Astrocyte (in vitro differentiated cells and primary cell): Measurements from ENCODE around the gene TRERF1. TPM values are rescaled to one million over a fixed set of nuclear protein-coding genes. Genes with fewer than 3 reads are reported as not detected.

Source experiments
- DNase-seq: peaks from one replicate; pipeline ENCODE4 v3.0.0-alpha.2; 2010; ENCODE audit warnings: low read depth
- FAIRE-seq: peaks from 2 replicates; lab custom pipeline; 2011; peaks lifted over from hg19 to GRCh38; lab: Jason Lieb, UNC
- H2AFZ ChIP-seq: 2 replicates; pipeline ENCODE4 v1.6.0; 2012; ENCODE audit warnings: low read depth, low read length, inconsistent platforms
- H3K27ac ChIP-seq: 2 replicates; pipeline ENCODE4 v1.5.1; 2011; ENCODE audit warnings: low read depth, low read length, inconsistent platforms
- H3K27me3 ChIP-seq: 2 replicates; pipeline ENCODE4 v1.6.0; 2011; ENCODE audit warnings: low read length, inconsistent platforms; ENCODE audit not compliant: insufficient read depth
- H3K36me3 ChIP-seq: 2 replicates; pipeline ENCODE4 v1.5.1; 2011; ENCODE audit warnings: low read length, inconsistent platforms; ENCODE audit not compliant: insufficient read depth
- H3K4me1 ChIP-seq: 2 replicates; pipeline ENCODE4 v1.5.1; 2011; ENCODE audit warnings: low read length, inconsistent platforms; ENCODE audit not compliant: insufficient read depth
- H3K4me2 ChIP-seq: 2 replicates; pipeline ENCODE4 v1.6.0; 2012; ENCODE audit warnings: low read length, inconsistent platforms
- H3K4me3 ChIP-seq: 2 replicates; pipeline ENCODE4 v1.5.1; 2011; ENCODE audit warnings: low read depth, mild to moderate bottlenecking, low read length, inconsistent platforms; ENCODE audit not compliant: insufficient read depth
- H3K79me2 ChIP-seq: 2 replicates; pipeline ENCODE4 v1.6.0; 2012; ENCODE audit warnings: mild to moderate bottlenecking, low read length, inconsistent platforms; ENCODE audit not compliant: insufficient read depth
- H3K9ac ChIP-seq: 2 replicates; pipeline ENCODE4 v1.6.0; 2012; ENCODE audit warnings: mild to moderate bottlenecking, low read length, inconsistent platforms
- H3K9me3 ChIP-seq: 2 replicates; pipeline ENCODE4 v1.5.1; 2012; ENCODE audit warnings: low read depth, mild to moderate bottlenecking, low read length, inconsistent platforms; ENCODE audit not compliant: insufficient read depth
- H4K20me1 ChIP-seq: 2 replicates; pipeline ENCODE4 v1.6.0; 2012; ENCODE audit warnings: low read length, inconsistent platforms; ENCODE audit not compliant: insufficient read depth
- H3K27ac Mint-ChIP-seq: one replicate; pipeline ENCODE4 v1.8.0; 2021; ENCODE audit warnings: mild to moderate bottlenecking, mixed read lengths; ENCODE audit not compliant: unreplicated experiment
- H3K27me3 Mint-ChIP-seq: one replicate; pipeline ENCODE4 v1.8.0; 2021; ENCODE audit warnings: low read depth, mixed read lengths; ENCODE audit not compliant: unreplicated experiment
- H3K36me3 Mint-ChIP-seq: one replicate; pipeline ENCODE4 v1.8.0; 2021; ENCODE audit warnings: low read depth, mixed read lengths; ENCODE audit not compliant: unreplicated experiment
- H3K4me1 Mint-ChIP-seq: one replicate; pipeline ENCODE4 v1.8.0; 2021; ENCODE audit warnings: low read depth, mixed read lengths; ENCODE audit not compliant: unreplicated experiment
- H3K4me3 Mint-ChIP-seq: one replicate; pipeline ENCODE4 v1.8.0; 2021; ENCODE audit warnings: mild to moderate bottlenecking, moderate library complexity, mixed read lengths; ENCODE audit not compliant: unreplicated experiment
- H3K9me3 Mint-ChIP-seq: one replicate; pipeline ENCODE4 v1.8.0; 2021; ENCODE audit warnings: mild to moderate bottlenecking, mixed read lengths; ENCODE audit not compliant: unreplicated experiment
- EZH2 ChIP-seq: IDR thresholded peaks from 2 replicates; pipeline ENCODE4 v1.6.1; 2012; ENCODE audit warnings: mild to moderate bottlenecking, low read length, inconsistent platforms; ENCODE audit not compliant: insufficient read depth
- total RNA-seq: library from RNA; stranded (reverse); gene quantifications from 2 replicates; pipeline ENCODE4 v1.2.1, GENCODE V29; 2021
- TF ChIP-seq, protein P1 (sequence below): IDR thresholded peaks from 2 replicates; pipeline ENCODE4 v1.5.1; 2011; ENCODE audit warnings: low read depth, mild to moderate bottlenecking, inconsistent platforms, low read length, moderate library complexity; ENCODE audit not compliant: insufficient read depth

TRERF1 gene
- total RNA-seq, 1 donor from 2014 or later: 8.6 TPM

DNA sequence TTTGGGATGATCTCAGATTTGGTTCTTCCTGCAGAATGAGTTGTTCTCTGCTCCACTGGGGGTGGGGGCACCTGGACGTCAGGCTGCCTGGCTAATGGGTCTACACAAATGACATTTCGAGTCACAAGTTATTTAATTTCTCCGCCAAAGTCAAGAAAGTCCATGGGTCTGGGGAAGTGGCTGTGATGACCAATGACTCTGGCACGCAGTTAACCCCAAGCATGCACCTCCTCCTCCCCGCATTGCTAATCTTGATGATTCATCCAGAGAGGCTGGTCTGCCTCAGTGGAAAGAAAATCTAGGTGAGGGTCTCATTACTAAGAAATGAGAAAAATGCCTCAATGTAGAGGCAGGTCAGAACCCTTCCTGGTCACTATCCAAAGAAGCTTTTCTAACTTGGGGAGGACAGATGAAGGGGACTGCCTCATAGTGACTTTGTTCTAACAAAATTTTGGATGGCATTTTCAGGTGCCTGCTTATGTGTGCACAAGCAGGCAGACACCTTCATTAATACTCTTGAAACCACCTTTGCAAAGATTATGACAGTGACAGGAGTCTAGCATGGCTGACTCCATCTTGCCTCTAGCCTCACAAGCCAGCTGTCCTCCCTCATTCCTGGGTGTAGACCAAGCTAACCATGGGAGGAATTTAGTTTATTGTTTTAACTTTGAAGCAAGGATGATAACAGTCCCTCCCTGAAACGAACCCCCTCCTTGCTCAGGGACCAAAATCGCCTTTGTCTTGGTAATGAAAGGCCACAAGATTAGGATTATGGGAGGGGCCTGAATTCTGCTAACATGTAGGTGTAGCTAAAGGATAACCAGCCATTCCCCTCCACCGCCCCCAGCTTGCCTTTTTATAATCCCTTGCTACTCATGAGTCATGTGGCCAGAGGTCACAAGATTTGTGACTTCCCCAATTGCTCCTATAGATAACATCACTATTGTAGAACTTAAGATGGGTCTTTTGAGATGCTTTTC, 135.4 kb downstream of the TRERF1 start:
- Histone ChIP-seq H3K4me3 (no peak overlapping the region), H3K27me3 (no peaks in the 10 kb centered on the region), H3K36me3 (no peaks in the 10 kb centered on the region), H3K27ac (peak overlapping the region; percentile 93), H3K79me2 (peaks cover 4% of the 10 kb centered on the region), H3K4me1 (peaks cover 48% of the 10 kb centered on the region), H2AFZ (peak overlapping the region; percentile 15), H3K9ac (peak overlapping the region; percentile 70), H3K9me3 (no peaks in the 10 kb centered on the region), H3K4me2 (peak overlapping the region; percentile 75), H4K20me1 (no peaks in the 10 kb centered on the region)
- TF ChIP-seq, protein P1, sequence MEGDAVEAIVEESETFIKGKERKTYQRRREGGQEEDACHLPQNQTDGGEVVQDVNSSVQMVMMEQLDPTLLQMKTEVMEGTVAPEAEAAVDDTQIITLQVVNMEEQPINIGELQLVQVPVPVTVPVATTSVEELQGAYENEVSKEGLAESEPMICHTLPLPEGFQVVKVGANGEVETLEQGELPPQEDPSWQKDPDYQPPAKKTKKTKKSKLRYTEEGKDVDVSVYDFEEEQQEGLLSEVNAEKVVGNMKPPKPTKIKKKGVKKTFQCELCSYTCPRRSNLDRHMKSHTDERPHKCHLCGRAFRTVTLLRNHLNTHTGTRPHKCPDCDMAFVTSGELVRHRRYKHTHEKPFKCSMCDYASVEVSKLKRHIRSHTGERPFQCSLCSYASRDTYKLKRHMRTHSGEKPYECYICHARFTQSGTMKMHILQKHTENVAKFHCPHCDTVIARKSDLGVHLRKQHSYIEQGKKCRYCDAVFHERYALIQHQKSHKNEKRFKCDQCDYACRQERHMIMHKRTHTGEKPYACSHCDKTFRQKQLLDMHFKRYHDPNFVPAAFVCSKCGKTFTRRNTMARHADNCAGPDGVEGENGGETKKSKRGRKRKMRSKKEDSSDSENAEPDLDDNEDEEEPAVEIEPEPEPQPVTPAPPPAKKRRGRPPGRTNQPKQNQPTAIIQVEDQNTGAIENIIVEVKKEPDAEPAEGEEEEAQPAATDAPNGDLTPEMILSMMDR: no peak
- no peak for TF ChIP-seq EZH2
- H3K36me3 Mint-ChIP-seq: peaks cover 2% of the 10 kb centered on the region
- H3K4me1 Mint-ChIP-seq: peaks cover 44% of the 10 kb centered on the region
- no peaks in the 10 kb centered on the region for H3K27me3 Mint-ChIP-seq
- peak overlapping the region; percentile 88 for H3K27ac Mint-ChIP-seq
- DNase-seq (peak; percentile 99), FAIRE-seq (peak; percentile 94)
- H3K4me3 Mint-ChIP-seq: peak overlapping the region; percentile 48
- H3K9me3 Mint-ChIP-seq: no peaks in the 10 kb centered on the region

DNA sequence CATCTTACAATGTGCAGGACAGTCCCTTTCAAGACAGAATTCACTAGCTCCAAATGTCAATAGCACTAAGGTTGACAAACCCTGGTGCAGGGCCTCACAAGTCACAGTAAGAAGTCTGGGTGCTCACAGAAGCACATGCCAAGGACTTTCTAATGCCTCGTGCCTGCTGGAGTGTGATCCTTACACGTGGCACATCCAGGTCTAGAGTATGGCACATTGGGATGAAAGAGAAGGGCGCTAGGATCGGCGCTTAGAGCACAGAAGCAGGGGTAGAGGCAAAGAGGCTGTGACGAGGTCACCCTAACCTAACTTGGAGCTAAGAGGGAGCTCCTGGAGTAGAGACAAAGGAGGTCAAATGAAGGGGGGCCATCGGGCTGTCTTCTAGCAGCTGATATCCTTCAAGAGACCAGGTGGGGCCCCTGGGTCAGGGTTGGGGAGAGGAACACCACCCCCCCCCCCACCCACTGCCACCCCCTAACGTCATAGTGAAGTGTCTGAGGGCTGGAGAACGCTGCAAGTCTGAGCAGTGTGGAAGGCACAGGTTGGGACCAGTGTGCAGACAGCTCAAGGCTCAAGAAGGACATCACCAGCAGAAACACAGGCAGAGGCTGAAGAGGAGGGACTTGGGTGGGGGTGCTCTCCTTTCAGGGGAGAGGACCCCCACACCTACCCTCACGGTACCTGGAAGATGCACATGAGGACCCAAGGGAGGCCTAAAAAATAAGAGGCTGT, 136.3 kb downstream of the TRERF1 start:
- H3K9me3 ChIP-seq: no peaks in the 10 kb centered on the region
- DNase-seq: no peak
- no peaks in the 10 kb centered on the region for H3K27me3 ChIP-seq
- H3K27ac Mint-ChIP-seq: peak overlapping the region; percentile 88
- H3K4me1 ChIP-seq: peaks cover 48% of the 10 kb centered on the region
- H3K4me3 ChIP-seq: no peak overlapping the region
- H3K4me2 ChIP-seq: peak overlapping the region; percentile 69
- no peak for FAIRE-seq
- H3K4me3 Mint-ChIP-seq: peak overlapping the region; percentile 18
- H3K9ac ChIP-seq: peak overlapping the region; percentile 45
- H3K9me3 Mint-ChIP-seq: peaks cover 2% of the 10 kb centered on the region
- H3K27ac ChIP-seq: peak overlapping the region; percentile 93
- H3K79me2 ChIP-seq: peaks cover 4% of the 10 kb centered on the region
- H3K36me3 ChIP-seq: no peaks in the 10 kb centered on the region
- H2AFZ ChIP-seq: no peak overlapping the region
- peaks cover 8% of the 10 kb centered on the region for H3K36me3 Mint-ChIP-seq
- TF ChIP-seq, protein P1: no peak
- no peak for TF ChIP-seq EZH2
- H3K27me3 Mint-ChIP-seq: no peaks in the 10 kb centered on the region
- no peaks in the 10 kb centered on the region for H4K20me1 ChIP-seq
- peaks cover 41% of the 10 kb centered on the region for H3K4me1 Mint-ChIP-seq
